Right ventricle myocardium inferior (tissue), 1 donor: Measurements from ENCODE around the gene EFNA1. TPM values are rescaled to one million over a fixed set of nuclear protein-coding genes. Genes with fewer than 3 reads are reported as not detected.

Experiments
- ATAC-seq: fragments of 200-7000 bp; cut with Tn5 transposase; one replicate; pipeline ENCODE4 v1.9.1; 2020; ENCODE audit warnings: mild to moderate bottlenecking, moderate library complexity
- DNase-seq: peaks from one replicate; pipeline ENCODE4 v3.0.0; 2021; ENCODE audit errors: missing footprints
- intact Hi-C: fragments of 100-400 bp; cut with DNase I; formaldehyde crosslinking; loops from one replicate; pipeline ENCODE4 v1.11.0; 2022
- long read RNA-seq: library from polyadenylated mRNA; unstranded; transcript quantifications from one replicate; pipeline ENCODE4 v2.0.0, GENCODE V29; 2021
- total RNA-seq: library from RNA; stranded (reverse); fragmentation: NEBNext Ultra II Directional; extraction: Animal tissue kit (Norgen Biotek cat#: 25700); gene quantifications from one replicate; pipeline ENCODE4 v1.2.1, GENCODE V29; 2021
- donor health status: DM: no; HTN: yes; CAD: no; lungs with severe emphysema.

The EFNA1 gene
- 43.9 TPM for total RNA-seq
- long read RNA-seq, transcript EFNA1-202 (5 exons, 1,926 nt) = major isoform, 36 of 47 reads
- long read RNA-seq, partial matches to known transcripts = 8 of 47 reads
- long read RNA-seq, other reads (novel, unspliced or antisense) = 1 of 47 reads

- intact Hi-C loops = loop anchor here (2.0 kb wide), 1 partner anchor 33 kb away; no protein-coding TSS in a partner anchor
- ATAC-seq = peak; percentile 66
- DNase-seq = peak; percentile 82
These were observed at the start of gene EFNA1 for GRCh38 chr1:155127105-155127966. Gene EFNA1, plus strand, starts transcription at chr1:155127876. Its CDS starts 102 bp downstream, at chr1:155127978.

GRCh38 chr1:155078469-155079209 lies 49.0 kb upstream of the EFNA1 start, which contains the start of gene EFNA3:
Gene EFNA3, plus strand, starts transcription at chr1:155078837. Its CDS starts 105 bp downstream, at chr1:155078942.
- intact Hi-C loops = no loop called here
- DNase-seq (peak; percentile 82), ATAC-seq (peak; percentile 87)

GRCh38 chr1:155079210-155079486 lies 48.5 kb upstream of the EFNA1 start:
- ATAC-seq = no peak
- intact Hi-C loops = no loop called here
- no peak for DNase-seq

GRCh38 chr1:155079487-155080311 lies 48.0 kb upstream of the EFNA1 start:
- no peak for ATAC-seq

GRCh38 chr1:155080312-155081228 lies 47.1 kb upstream of the EFNA1 start:
- intact Hi-C loops = loop anchor here (10.0 kb wide), 1 partner anchor 596 kb away; no protein-coding TSS in a partner anchor
- ATAC-seq = no peak
- no peak for DNase-seq

More at GRCh38 chr1:155079487-155080311, 48.0 kb upstream of the EFNA1 start:
- peak; percentile 57 for DNase-seq
- intact Hi-C loops = loop anchor here (10.0 kb wide), 1 partner anchor 595 kb away; no protein-coding TSS in a partner anchor

- DNase-seq (no peak), ATAC-seq (no peak)
- intact Hi-C loops = loop anchor here (10.0 kb wide), 1 partner anchor 597 kb away; no protein-coding TSS in a partner anchor
These were observed 46.0 kb upstream of the EFNA1 start for GRCh38 chr1:155081472-155082300.

- intact Hi-C loops = loop anchor here (10.0 kb wide), 1 partner anchor 598 kb away; no protein-coding TSS in a partner anchor
- DNase-seq (no peak), ATAC-seq (no peak)
These were observed 45.2 kb upstream of the EFNA1 start for GRCh38 chr1:155082301-155083051.

GRCh38 chr1:155083052-155083541 lies 44.6 kb upstream of the EFNA1 start:
- intact Hi-C loops = loop anchor here (10.0 kb wide), 1 partner anchor 598 kb away; no protein-coding TSS in a partner anchor
- ATAC-seq (no peak), DNase-seq (no peak)

GRCh38 chr1:155083865-155084721 lies 43.6 kb upstream of the EFNA1 start:
- DNase-seq (no peak), ATAC-seq (peak; percentile 0)
- intact Hi-C loops = loop anchor here (1.0 to 10.0 kb wide), 4 partner anchors 21 to 599 kb away; partner anchors contain the start of gene EFNA4

- intact Hi-C loops = loop anchor here (1.0 to 10.0 kb wide), 4 partner anchors 22 to 600 kb away; partner anchors contain the start of gene EFNA4
- peak; percentile 92 for ATAC-seq
These were observed 42.8 kb upstream of the EFNA1 start for GRCh38 chr1:155084722-155085503.

GRCh38 chr1:155085504-155086127 lies 42.1 kb upstream of the EFNA1 start:
- DNase-seq (peak; percentile 78), ATAC-seq (peak; percentile 20)
- intact Hi-C loops = loop anchor here (2.0 to 10.0 kb wide), 3 partner anchors 23 to 601 kb away; partner anchors contain the start of gene EFNA4

More at GRCh38 chr1:155084722-155085503, 42.8 kb upstream of the EFNA1 start:
- DNase-seq = peak; percentile 99

GRCh38 chr1:155086128-155086741 lies 41.4 kb upstream of the EFNA1 start:
- DNase-seq (peak; percentile 80), ATAC-seq (peak; percentile 15)
- intact Hi-C loops = loop anchor here (10.0 kb wide), 1 partner anchor 601 kb away; no protein-coding TSS in a partner anchor
